Measurements from ENCODE around the gene TRIM59.
A peak's percentile ranks its signal among the peaks of the same experiment; 100 is the strongest.

Gene TRIM59, protein sequence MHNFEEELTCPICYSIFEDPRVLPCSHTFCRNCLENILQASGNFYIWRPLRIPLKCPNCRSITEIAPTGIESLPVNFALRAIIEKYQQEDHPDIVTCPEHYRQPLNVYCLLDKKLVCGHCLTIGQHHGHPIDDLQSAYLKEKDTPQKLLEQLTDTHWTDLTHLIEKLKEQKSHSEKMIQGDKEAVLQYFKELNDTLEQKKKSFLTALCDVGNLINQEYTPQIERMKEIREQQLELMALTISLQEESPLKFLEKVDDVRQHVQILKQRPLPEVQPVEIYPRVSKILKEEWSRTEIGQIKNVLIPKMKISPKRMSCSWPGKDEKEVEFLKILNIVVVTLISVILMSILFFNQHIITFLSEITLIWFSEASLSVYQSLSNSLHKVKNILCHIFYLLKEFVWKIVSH

DNA sequence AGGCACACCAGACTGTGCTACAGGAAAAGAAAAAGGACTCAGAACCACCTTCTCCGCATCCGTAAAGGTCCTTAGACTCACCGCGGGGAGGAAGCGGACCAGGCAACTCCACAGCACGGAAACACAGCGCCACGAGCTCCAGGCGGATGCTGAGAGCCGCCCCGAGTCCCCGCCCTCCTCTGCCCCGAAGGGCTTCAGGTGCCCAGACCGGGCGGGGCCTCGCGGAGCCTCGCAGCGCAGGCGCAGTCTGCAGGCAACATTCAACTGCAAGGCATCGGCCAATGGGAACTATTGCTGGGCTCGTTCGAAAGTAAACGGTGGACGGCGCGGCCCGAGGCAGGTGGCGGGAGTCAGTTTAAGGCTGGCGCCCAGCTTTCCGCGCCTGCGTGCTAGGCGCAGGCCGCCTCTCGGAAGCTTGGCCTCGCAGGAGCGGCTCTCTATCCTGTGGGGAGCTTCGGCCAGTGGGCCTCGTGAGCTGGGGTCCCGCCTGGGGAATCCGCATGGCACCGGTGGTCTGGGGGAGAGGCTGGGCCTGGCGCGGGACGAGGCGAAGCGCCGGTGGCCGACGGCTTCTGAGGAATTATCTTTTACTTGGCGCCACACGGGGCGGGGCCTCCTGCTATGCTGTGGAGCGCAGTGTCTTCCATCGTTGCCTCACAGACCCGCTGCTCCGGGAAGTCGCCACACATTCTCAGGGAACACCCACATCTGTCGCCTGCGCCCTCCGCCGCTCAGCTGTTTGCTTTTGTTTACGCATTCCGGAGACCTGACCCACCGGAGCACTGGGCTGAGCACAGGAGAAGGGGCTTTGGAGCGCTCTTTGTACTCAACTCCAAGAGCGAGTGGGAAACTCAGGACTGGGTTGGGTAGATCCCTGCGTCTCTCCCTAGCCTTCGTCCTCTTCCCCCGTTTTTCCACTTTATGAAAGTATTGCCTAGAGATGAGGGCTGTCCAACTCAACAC, at the start of gene TRIM59:
TRIM59 (minus strand) TSS at position 151 of the 963 bp plus-strand sequence. CDS start 10,603 bp downstream, outside the sequence.
- ChIA-PET POLR2A (interaction anchor here (0.6 to 3.0 kb wide), 16 partner anchors 9 to 771 kb away, joined by 3 to 22 read pairs (median 4); partner anchors contain the start of genes KPNA4, NMD3 and SMC4), CTCF (interaction anchor here (0.6 to 1.2 kb wide), 3 partner anchors 35 to 471 kb away, joined by 3 read pairs; no protein-coding TSS in a partner anchor)
- Histone ChIP-seq H3K36me3 (ENCODE audit: control insufficient read depth in 2 of 2, insufficient read depth in 1 of 2, low read length in 2 of 2) (peaks cover 0 to 12% of the 10 kb centered on the region in 2 experiments; a peak in 2 of 3 replicates), H3K4me1 (ENCODE audit: control insufficient read depth, insufficient read depth, low read length) (no peaks in the 10 kb centered on the region), H3K27ac (ENCODE audit: extremely low read depth, low read depth, low read length) (peak within 1 kb of the TSS; percentile 85), H3K4me3 (ENCODE audit: low read depth, low read length) (peak within 1 kb of the TSS; percentile 97), H3K9me3 (ENCODE audit: control insufficient read depth, insufficient read depth, low read depth, low read length) (no peaks in the 10 kb centered on the region)
- TF ChIP-seq IKZF3 (tag by site-specific recombination; IDR thresholded peaks at IDR 0.05) (0 out of 2 replicates have a peak, but pooled peaks have one; percentile 32), ZSCAN30 (tag by site-specific recombination; IDR thresholded peaks at IDR 0.05) (peak; percentile 90), ZNF768 (tag by site-specific recombination; IDR thresholded peaks at IDR 0.05) (no peak), MEIS1 (CRISPR knock-in tag; IDR thresholded peaks at IDR 0.05; ENCODE audit: borderline replicate concordance) (peak; percentile 88), ZNF548 (tag by site-specific recombination; IDR thresholded peaks at IDR 0.05) (no peak), SP2 (tag by site-specific recombination; IDR thresholded peaks at IDR 0.05) (peak; percentile 77), GLIS2 (tag by site-specific recombination; IDR thresholded peaks at IDR 0.05) (peak; percentile 73), ZNF37A (tag by site-specific recombination; IDR thresholded peaks at IDR 0.05) (no peak), TRIM28 (IDR thresholded peaks at IDR 0.05; ENCODE audit: borderline replicate concordance, low read length) (peak; percentile 26; the same call in 1 of the 2 replicates), ZNF777 (tag by site-specific recombination; IDR thresholded peaks at IDR 0.05; ENCODE audit: borderline replicate concordance) (0 out of 2 replicates have a peak, but pooled peaks have one; percentile 39), ZNF596 (tag by site-specific recombination; IDR thresholded peaks at IDR 0.05) (0 out of 2 replicates have a peak, but pooled peaks have one; percentile 18), KLF9 (tag by site-specific recombination; IDR thresholded peaks at IDR 0.05; ENCODE audit: low read depth) (peak; percentile 38; the same call in 1 of the 2 replicates), ZNF561 (tag by site-specific recombination; IDR thresholded peaks at IDR 0.05; ENCODE audit: borderline replicate concordance) (peak; percentile 35; the same call in 1 of the 2 replicates), ZBTB17 (tag by site-specific recombination; IDR thresholded peaks at IDR 0.05) (peak; percentile 53), ZNF341 (tag by site-specific recombination; IDR thresholded peaks at IDR 0.05; ENCODE audit: low read depth) (0 out of 2 replicates have a peak, but pooled peaks have one; percentile 60), SCRT2 (tag by site-specific recombination; IDR thresholded peaks at IDR 0.05) (peak; percentile 26; the same call in 1 of the 2 replicates), ZNF529 (tag by site-specific recombination; IDR thresholded peaks at IDR 0.05; ENCODE audit: insufficient replicate concordance) (no peak)
- TF ChIP-seq, protein P1, sequence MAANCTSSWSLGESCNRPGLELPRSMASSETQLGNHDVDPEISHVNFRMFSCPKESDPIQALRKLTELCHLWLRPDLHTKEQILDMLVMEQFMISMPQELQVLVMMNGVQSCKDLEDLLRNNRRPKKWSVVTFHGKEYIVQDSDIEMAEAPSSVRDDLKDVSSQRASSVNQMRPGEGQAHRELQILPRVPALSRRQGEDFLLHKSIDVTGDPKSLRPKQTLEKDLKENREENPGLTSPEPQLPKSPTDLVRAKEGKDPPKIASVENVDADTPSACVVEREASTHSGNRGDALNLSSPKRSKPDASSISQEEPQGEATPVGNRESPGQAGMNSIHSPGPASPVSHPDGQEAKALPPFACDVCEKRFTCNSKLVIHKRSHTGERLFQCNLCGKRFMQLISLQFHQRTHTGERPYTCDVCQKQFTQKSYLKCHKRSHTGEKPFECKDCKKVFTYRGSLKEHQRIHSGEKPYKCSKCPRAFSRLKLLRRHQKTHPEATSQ (tag by site-specific recombination; IDR thresholded peaks at IDR 0.05), result 0 out of 2 replicates have a peak, but pooled peaks have one; percentile 23
- TF ChIP-seq, protein P2, sequence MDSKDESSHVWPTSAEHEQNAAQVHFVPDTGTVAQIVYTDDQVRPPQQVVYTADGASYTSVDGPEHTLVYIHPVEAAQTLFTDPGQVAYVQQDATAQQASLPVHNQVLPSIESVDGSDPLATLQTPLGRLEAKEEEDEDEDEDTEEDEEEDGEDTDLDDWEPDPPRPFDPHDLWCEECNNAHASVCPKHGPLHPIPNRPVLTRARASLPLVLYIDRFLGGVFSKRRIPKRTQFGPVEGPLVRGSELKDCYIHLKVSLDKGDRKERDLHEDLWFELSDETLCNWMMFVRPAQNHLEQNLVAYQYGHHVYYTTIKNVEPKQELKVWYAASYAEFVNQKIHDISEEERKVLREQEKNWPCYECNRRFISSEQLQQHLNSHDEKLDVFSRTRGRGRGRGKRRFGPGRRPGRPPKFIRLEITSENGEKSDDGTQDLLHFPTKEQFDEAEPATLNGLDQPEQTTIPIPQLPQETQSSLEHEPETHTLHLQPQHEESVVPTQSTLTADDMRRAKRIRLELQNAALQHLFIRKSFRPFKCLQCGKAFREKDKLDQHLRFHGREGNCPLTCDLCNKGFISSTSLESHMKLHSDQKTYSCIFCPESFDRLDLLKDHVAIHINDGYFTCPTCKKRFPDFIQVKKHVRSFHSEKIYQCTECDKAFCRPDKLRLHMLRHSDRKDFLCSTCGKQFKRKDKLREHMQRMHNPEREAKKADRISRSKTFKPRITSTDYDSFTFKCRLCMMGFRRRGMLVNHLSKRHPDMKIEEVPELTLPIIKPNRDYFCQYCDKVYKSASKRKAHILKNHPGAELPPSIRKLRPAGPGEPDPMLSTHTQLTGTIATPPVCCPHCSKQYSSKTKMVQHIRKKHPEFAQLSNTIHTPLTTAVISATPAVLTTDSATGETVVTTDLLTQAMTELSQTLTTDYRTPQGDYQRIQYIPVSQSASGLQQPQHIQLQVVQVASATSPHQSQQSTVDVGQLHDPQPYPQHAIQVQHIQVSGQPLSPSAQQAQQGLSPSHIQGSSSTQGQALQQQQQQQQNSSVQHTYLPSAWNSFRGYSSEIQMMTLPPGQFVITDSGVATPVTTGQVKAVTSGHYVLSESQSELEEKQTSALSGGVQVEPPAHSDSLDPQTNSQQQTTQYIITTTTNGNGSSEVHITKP (tag by site-specific recombination; IDR thresholded peaks at IDR 0.05), result peak; percentile 78
- TF ChIP-seq, protein P3, sequence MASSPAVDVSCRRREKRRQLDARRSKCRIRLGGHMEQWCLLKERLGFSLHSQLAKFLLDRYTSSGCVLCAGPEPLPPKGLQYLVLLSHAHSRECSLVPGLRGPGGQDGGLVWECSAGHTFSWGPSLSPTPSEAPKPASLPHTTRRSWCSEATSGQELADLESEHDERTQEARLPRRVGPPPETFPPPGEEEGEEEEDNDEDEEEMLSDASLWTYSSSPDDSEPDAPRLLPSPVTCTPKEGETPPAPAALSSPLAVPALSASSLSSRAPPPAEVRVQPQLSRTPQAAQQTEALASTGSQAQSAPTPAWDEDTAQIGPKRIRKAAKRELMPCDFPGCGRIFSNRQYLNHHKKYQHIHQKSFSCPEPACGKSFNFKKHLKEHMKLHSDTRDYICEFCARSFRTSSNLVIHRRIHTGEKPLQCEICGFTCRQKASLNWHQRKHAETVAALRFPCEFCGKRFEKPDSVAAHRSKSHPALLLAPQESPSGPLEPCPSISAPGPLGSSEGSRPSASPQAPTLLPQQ (tag by site-specific recombination; IDR thresholded peaks at IDR 0.05), result peak; percentile 46; the same call in 1 of the 2 replicates
- TF ChIP-seq, protein P4, sequence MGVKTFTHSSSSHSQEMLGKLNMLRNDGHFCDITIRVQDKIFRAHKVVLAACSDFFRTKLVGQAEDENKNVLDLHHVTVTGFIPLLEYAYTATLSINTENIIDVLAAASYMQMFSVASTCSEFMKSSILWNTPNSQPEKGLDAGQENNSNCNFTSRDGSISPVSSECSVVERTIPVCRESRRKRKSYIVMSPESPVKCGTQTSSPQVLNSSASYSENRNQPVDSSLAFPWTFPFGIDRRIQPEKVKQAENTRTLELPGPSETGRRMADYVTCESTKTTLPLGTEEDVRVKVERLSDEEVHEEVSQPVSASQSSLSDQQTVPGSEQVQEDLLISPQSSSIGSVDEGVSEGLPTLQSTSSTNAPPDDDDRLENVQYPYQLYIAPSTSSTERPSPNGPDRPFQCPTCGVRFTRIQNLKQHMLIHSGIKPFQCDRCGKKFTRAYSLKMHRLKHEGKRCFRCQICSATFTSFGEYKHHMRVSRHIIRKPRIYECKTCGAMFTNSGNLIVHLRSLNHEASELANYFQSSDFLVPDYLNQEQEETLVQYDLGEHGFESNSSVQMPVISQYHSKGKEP (tag by site-specific recombination; IDR thresholded peaks at IDR 0.05), result no peak
- TF ChIP-seq, protein P5, sequence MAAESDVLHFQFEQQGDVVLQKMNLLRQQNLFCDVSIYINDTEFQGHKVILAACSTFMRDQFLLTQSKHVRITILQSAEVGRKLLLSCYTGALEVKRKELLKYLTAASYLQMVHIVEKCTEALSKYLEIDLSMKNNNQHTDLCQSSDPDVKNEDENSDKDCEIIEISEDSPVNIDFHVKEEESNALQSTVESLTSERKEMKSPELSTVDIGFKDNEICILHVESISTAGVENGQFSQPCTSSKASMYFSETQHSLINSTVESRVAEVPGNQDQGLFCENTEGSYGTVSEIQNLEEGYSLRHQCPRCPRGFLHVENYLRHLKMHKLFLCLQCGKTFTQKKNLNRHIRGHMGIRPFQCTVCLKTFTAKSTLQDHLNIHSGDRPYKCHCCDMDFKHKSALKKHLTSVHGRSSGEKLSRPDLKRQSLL (tag by site-specific recombination; IDR thresholded peaks at IDR 0.05), result peak; percentile 34; the same call in 1 of the 2 replicates
